ENCODE measurements around the gene NCAPH2. TPM values are rescaled to one million over a fixed set of nuclear protein-coding genes. Genes with fewer than 3 reads are reported as not detected.
A peak's percentile ranks its signal among the peaks of the same experiment; 100 is the strongest.

Gene NCAPH2
- total RNA-seq, 1 donor from 2014 or later: 30.6 TPM

DNA sequence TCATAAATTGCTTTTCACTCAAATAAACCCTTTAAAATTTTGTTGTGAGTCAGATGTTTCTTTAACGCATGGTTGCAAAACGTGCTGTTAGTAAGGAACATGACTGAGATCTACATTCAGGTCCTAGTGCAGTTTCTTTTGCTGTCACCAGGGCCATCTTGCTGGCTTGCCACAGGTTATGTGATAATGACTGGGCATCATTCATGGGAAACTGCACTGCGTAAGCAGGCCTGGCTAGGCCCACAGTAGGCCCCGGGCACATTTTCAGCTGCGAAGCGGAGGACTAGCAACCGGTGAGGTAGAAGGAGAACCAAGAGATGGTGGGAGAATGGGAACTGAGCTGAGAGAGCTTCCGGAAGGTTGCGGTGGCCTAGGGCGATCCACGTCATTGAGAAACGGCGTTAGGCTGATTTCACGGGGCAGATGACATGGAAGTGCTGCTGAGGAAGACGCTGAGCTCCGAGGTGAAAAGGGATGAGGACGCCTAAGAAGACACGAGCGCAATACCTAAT, 34.4 kb downstream of the NCAPH2 start:
- intact Hi-C loops (cut with micrococcal nuclease): no loop called here
- ATAC-seq (no peak), DNase-seq (peak; percentile 25)

DNA sequence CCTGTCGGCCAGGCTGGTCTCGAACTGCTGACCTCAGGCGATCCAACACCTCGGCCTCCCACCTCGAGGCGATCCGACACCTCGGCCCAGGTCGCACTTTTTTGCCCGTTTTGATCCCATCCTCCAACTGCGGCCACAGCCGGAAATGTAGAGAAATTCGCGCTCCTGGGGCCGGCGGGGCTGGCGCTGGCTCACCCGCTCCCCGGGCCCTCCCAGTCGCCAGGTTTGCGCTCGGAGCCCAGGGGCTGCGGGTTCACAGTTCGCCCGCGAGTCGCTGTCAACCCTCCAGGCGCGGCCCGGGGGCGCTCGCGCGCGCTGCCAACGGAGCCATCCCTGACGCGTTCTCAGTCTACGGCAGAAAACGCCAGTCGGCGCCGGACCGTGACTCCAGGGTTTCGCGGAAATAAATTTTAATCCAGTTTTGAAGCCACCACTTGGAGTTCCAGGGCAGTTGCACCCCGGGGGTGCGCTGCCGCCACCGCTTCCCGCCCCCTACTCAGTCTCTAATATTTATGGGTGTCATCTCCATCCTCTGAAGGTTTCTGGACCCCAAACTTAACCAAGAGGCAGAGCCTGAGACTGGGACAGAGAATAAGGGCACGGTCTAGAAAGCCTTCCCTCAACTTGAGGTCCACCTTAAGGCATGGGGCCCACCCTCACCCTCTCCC, 36.2 kb downstream of the NCAPH2 start:
- DNase-seq (peak; percentile 89), ATAC-seq (peak; percentile 74)
- intact Hi-C loops (cut with micrococcal nuclease): no loop called here

DNA sequence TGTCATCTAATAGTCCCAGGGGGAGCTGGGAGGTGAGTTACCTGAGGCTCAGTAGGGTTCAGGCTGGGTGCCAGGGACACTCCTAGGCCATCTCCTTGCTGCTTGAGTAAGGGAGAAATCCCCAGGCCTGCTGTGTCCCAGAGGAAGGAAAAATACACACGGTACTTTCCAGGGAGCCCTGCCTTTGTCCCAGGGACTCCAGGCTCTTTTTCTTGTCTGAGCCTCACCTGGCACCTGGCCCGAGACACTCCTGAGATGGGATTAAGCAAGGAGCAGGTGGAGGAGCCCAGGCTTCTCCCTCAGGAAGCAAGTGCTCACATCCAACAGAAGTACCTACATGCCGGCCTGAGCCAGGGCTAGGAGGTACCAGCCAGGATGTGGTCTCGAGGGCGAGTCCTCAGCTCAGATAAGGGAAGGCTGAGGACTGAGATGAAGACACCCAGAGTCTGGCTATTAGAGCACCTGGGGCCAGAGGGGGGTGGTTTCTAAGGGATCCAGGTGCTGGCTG, 36.8 kb downstream of the NCAPH2 start:
- no peak for ATAC-seq
- intact Hi-C loops (cut with micrococcal nuclease): no loop called here
- no peak for DNase-seq

DNA sequence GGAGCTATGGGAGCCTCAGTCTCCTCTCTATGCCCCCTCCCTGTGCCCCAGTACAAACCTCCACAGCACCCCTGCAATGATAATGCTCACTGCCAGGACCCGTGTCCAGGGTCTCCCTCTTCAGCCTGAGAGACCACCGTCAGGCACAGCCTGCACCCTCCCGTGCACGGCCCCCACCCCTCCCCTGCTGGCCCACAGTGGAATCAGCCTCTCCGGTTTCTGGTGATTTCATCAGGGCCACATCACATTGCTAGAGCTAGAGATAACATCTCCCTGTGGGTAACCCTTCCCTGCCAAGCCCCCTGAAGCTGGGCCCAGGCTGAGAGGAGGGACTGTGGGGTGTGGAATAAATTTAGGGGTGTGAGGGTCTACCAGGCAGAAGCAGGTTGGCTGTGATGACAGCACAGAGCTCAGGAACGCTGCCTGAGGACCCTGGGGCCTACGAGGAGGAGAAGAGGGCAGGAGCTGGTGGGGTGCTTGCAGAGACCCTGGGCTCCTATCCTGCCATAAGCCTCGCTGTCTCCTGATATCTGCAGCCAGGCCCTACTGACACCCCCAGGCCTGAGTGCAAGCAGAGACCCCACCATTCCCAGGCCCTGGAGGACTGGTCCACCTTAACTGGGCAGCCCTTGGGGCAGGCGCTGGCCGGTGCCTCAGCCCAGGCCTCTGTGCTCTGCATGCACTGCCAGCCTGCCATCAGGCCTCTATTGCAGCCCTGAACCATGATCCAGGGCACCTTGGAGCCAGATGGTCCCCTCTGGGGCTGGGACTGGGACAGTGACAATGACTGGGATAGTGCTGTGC, 37.7 kb downstream of the NCAPH2 start, which contains the start of gene KLHDC7B:
TSS of gene KLHDC7B (plus strand) at position 378 of the 804 bp plus-strand sequence. CDS start at position 723, 345 bp downstream.
- DNase-seq (no peak), ATAC-seq (no peak)

DNA sequence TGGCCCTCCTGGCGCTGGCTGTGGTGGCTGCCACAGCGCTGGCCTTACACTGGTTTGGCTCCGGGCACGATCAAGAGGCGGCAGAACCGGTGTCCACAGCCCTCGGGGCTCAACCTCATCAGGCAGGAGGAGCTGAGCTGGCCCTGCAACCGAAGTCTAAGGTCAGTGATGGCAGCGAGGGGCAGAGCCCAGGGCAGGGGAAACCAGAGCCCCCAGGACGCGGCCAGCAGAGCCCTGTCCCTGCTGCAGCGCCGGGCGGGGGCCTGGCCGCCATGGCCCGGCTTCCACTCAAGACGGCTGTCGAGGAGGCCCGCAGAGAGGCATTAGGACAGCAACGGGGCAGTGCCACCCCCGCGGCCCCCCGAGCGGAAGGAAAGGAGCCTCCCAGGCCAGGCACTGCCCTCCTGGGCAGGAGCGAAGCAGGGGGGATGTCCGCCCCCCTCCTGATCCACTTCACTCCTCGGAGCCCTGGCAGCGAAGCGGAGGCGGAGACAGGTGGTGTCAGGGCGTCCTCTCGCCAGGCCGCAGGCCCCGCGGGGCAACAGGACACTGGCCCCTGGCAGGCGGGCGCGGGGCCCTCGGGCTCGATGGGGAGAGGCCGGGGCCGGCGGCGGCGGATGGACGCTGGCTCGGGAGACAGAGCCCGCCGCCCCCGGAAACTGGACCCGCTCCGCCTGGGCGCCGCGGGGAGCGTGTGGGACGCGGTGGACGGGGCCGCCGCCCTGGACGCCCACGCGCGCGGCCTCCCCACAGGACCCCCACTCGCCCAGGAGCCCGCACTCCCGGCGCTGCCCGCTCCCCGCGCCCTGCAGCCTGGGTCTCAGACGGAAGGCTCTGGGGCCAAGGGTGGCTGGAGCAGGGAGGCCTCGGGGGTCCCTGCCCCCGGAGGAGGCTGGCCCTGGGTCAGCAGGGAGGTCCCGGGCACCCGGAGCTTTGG, 38.6 kb downstream of the NCAPH2 start:
- DNase-seq: no peak
- intact Hi-C loops (cut with micrococcal nuclease): no loop called here
- no peak for ATAC-seq

More for the DNA sequence above, 37.7 kb downstream of the NCAPH2 start, which contains the start of gene KLHDC7B:
- intact Hi-C loops (cut with micrococcal nuclease): no loop called here

DNA sequence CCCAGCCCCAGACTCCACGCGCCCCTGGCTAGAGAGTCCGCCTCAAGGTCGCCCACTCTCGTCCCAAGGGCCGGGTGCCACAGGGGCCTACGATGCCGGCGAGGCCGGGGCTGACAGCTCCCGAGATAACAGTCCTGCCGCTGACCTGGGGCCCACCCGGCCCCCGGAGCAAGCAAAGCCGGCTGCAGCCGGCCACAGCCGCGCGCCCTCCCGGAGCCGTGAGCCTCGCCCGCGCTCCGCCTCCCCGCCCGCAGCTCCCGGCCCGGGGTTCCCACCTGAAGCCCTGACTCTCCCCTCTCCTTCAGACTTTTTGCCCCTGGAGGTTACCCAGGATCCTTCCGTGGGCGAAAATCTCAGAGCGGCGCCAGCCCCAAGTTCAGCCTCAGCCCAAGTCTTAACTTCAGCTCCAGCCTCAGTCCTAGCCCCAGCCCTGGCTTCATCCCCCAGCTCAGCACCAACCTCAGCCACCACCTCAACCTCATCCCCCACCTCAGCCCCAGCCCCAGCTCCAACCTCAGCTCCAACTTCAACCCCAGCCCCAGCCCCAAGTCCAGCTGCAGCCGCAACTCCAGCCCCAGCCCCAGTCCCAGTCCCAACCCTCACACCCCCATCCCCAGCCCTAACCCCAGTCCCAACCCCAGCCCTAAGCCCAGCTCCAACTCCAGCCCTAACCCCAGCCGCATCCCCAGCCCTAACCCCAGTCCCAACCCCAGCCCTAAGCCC, 39.4 kb downstream of the NCAPH2 start:
- intact Hi-C loops (cut with micrococcal nuclease): no loop called here
- no peak for ATAC-seq
- no peak for DNase-seq

DNA sequence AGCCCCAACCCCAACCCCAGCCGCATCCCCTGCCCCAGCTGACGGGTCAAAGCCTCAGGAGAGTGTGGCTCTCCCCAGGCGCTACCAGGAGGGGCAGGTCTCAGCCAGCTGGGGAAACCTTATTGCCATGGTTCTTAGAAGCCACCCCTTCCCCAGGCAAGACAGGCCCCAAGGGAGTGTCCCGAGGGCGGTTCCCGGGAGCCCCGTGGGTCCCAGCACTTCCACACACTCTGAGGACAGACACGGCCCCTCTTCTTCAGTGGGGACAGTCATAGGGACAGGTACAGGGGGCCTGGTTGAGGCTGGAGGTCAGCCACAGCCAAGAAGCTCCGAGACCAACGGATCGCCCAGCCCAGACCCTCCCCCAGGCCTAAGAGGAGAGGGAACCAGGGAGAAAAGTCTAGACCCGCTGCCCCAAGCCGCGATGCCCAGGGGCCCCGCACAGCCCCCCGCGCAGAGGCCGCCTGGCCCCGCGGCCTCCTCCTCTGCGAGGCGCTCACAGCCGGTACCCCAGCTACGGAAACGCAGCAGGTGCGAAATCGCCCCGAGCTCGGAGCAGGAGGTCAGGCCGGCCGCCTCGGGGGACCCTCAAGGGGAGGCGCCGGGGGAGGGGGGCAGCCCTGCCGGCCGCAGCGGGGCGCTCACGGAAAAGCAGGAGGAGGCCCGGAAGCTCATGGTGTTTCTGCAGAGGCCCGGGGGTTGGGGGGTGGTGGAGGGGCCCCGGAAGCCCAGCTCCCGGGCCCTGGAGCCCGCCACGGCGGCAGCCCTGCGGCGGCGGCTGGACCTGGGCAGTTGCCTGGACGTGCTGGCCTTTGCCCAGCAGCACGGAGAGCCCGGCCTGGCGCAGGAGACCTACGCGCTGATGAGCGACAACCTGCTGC, 40.3 kb downstream of the NCAPH2 start:
- DNase-seq (peak; percentile 50), ATAC-seq (peak; percentile 13)
- intact Hi-C loops (cut with micrococcal nuclease): no loop called here

DNA sequence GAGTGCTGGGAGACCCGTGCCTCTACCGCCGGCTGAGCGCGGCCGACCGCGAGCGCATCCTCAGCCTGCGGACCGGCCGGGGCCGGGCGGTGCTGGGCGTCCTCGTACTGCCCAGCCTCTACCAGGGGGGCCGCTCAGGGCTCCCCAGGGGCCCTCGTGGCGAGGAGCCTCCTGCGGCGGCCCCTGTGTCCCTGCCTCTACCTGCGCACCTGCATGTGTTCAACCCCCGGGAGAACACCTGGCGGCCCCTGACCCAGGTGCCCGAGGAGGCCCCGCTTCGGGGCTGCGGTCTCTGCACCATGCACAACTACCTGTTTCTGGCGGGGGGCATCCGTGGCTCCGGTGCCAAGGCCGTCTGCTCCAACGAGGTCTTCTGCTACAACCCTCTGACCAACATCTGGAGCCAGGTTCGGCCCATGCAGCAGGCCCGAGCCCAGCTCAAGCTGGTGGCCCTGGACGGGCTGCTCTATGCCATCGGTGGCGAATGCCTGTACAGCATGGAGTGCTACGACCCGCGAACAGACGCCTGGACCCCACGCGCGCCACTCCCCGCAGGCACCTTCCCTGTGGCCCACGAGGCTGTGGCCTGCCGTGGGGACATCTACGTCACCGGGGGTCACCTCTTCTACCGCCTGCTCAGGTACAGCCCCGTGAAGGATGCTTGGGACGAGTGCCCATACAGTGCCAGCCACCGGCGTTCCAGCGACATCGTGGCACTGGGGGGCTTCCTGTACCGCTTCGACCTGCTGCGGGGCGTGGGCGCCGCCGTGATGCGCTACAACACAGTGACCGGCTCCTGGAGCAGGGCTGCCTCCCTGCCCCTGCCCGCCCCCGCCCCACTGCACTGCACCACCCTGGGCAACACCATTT, 41.1 kb downstream of the NCAPH2 start:
- intact Hi-C loops (cut with micrococcal nuclease): no loop called here
- ATAC-seq: no peak
- no peak for DNase-seq

DNA sequence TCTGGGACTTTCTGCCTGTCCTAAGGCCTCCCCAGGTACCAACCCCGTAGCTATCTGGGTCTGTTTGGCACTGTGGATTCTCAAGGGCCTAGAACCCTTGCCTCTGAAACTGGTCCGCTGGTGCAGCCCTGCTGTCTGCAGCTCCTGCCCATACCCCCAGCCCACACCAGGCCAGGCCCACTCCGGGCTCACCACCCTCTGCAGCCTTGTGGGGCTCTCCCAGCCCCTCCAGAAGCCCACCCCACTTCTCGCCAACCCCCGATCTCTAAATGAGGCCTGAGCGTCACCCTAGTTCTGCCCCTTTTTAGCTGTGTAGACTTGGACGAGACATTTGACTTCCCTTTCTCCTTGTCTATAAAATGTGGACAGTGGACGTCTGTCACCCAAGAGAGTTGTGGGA, 42.4 kb downstream of the NCAPH2 start:
- ATAC-seq: no peak
- DNase-seq: no peak
- intact Hi-C loops (cut with micrococcal nuclease): no loop called here

DNA sequence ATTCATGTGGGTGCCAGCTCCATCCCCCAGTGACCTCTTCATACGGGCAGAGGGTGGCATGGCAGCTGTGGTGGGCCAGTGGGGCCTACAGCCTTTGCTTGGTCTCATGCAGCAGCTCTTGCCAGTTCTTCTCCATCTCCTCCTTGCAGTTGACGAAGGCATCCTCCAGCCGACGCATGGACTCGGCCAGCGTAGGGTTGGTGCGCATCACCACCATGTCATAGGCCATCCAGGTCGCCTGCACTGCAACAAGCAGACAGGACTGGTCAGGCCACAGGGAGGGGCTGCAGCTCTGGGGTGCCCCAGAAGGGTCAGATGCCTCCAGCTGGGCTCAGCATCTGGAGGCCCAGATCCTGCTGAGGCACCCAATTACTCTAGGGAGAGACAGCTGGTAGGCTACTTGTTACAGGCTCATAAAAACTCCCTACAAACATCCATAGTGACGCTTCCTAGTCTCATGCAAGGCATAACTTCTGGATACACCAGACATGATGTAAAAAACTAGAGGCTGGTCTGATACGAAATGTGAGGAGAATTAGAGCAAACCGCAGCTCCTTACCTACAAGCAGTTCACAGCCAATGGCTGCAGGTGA, 43.2 kb downstream of the NCAPH2 start:
- ATAC-seq (no peak), DNase-seq (no peak)
- intact Hi-C loops (cut with micrococcal nuclease): no loop called here

DNA sequence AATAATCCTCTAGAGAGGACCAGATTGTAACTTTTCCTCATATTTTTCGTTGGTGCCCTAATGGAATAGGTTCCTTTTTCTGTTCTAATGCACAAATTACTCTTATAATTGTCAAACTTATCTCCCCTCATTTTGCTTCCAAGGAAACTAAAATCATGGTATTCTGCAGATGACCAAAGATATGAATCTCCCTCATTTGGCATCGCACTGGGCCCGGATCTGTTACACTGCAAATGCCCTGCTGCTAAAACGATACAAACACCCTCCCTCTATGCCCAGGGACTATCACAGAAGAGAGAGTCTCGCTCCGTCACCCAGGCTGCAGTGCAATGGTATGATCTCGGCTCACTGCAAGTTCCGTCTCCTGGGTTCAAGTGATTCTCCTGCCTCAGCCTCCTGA, 45.3 kb downstream of the NCAPH2 start:
- no peak for ATAC-seq
- DNase-seq: no peak
- intact Hi-C loops (cut with micrococcal nuclease): no loop called here

DNA sequence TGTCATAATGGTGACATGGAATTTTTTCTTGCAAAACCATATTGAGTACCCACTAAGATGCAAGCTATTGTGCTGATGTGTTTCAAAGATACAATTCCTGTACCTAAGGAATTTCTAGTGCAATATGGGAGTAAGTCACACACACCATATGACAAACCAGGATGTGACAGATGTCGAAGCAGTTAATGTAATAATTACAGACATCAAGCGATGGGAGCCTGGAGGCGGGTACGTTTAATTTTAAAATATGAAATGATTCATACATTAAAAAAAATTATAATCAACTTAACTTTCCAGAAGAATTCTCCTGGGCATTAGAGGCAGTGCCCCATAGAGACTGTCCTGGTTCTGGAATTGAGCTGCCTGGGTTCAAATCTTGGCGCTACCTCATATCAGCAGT, 48.7 kb downstream of the NCAPH2 start:
- intact Hi-C loops (cut with micrococcal nuclease): no loop called here
- DNase-seq (no peak), ATAC-seq (no peak)

DNA sequence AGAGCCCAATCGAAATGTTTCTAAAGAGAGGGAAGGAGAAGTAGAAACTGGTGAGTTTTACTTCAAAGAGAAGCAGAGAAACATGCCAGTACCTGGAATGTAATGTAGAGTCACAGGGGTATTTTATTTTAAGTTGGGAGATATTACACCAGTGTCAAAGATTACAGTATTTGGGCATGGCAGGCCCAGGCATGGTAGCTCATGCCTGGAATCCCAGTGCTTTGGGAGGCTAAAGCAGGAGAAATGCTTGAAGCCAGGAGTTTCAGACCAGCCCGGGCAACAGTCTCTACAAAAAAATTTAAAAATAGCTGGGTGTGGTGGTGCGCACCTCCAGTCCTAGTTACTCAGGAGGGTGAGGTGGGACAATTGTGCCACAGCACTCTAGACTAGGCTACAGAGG, 52.0 kb downstream of the NCAPH2 start:
- intact Hi-C loops (cut with micrococcal nuclease): no loop called here
- no peak for DNase-seq
- no peak for ATAC-seq

DNA sequence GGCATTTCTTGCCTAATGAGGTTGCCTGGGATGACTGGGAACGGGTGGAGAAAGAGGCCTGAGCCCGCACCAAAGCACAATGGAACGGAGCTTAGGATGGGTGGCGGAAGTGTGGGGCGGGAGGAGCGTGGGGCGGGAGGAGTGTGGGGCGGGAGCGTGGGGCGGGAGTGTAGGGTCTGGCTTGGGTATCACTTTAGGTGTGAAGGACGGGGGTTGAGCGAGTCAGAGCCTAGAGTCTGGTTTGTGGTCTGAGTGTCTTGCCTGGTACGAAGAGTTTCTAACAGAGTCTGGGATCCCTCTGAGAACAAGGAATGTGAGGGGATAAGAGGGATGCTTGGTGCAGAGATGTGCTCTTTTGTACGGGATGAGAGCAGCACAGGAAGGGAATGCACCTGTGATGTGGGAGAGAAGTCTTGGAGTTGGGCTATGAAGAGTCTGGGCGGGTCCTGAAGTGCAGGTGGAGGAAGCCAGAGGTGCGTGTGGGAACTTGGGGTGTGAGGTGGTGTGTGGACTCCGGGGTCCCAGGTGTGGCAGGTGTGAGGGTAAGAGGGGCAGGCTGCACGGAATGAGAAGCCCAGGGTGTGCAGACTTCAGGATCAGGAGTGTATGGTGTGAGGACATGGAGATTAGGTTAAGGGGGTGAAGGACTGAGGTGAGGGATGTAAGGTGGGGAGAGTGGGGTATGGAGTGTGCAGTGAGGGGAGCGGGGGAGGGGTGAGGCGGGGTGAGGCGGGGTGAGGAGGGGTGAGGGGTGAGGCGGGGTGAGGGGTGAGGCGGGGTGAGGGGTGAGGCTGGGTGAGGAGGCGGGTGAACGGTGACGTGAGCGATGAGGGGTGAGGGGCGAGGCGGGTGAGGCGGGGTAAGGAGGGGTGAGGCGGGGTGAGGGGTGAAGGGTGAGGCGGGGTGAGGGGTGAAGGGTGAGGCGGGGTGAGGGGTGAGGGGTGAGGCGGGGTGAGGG, 53.7 kb downstream of the NCAPH2 start:
- no peak for DNase-seq
- intact Hi-C loops (cut with micrococcal nuclease): no loop called here
- no peak for ATAC-seq
